SK-N-SH treated with all-trans-retinoic acid at 6 μM for 48 hours (cell line): ENCODE data around the gene NME5.

Experiments used
- ATAC-seq: fragments of 200-7000 bp; cut with Tn5 transposase; 3 replicates; pipeline ENCODE4 v1.9.1; 2020; ENCODE audit warnings: mild to moderate bottlenecking, moderate library complexity
- ARNTL ChIP-seq: fragments of 450-650 bp; formaldehyde crosslinking; IDR thresholded peaks from 2 replicates; pipeline ENCODE4 v1.5.0; 2020; ENCODE audit warnings: low read depth, mild to moderate bottlenecking, moderate library complexity, borderline replicate concordance
- BACH2 ChIP-seq: fragments of 250-450 bp; sonication (Bioruptor Pico); IDR thresholded peaks from 2 replicates; pipeline ENCODE4 v1.9.0; 2021; ENCODE audit warnings: mild to moderate bottlenecking, borderline replicate concordance
- CREB5 ChIP-seq: fragments of 250-450 bp; sonication (Bioruptor Pico); IDR thresholded peaks from 2 replicates; pipeline ENCODE4 v1.5.1; 2020; ENCODE audit warnings: low read depth, mild to moderate bottlenecking, moderate library complexity
- CSDC2 ChIP-seq: fragments of 250-450 bp; sonication (Bioruptor Pico); IDR thresholded peaks from 2 replicates; pipeline ENCODE4 v1.5.0; 2020; ENCODE audit warnings: mild to moderate bottlenecking, moderate library complexity
- CSRNP3 ChIP-seq: fragments of 250-450 bp; sonication (Bioruptor Pico); IDR thresholded peaks from 2 replicates; pipeline ENCODE4 v1.5.1; 2021; ENCODE audit warnings: mild to moderate bottlenecking, moderate library complexity
- ESRRG ChIP-seq: fragments of 250-450 bp; sonication (Bioruptor Pico); IDR thresholded peaks from 2 replicates; pipeline ENCODE4 v1.6.1; 2021; ENCODE audit warnings: mild to moderate bottlenecking
- GLIS3 ChIP-seq: fragments of 250-450 bp; sonication (Bioruptor Pico); IDR thresholded peaks from 2 replicates; pipeline ENCODE4 v1.5.0; 2020; ENCODE audit warnings: mild to moderate bottlenecking, moderate library complexity
- ISL1 ChIP-seq: fragments of 250-450 bp; sonication (Bioruptor Pico); IDR thresholded peaks from 2 replicates; pipeline ENCODE4 v2.1.2; 2022; ENCODE audit warnings: mild to moderate bottlenecking, moderate library complexity
- OSR1 ChIP-seq: fragments of 250-450 bp; sonication (Bioruptor Pico); IDR thresholded peaks from 2 replicates; pipeline ENCODE4 v1.8.0; 2022; ENCODE audit warnings: moderate library complexity, mild to moderate bottlenecking, inconsistent platforms
- PATZ1 ChIP-seq: fragments of 250-450 bp; sonication (Bioruptor Pico); IDR thresholded peaks from 2 replicates; pipeline ENCODE4 v1.8.0; 2020; ENCODE audit warnings: mild to moderate bottlenecking, moderate library complexity, borderline replicate concordance
- POU6F1 ChIP-seq: fragments of 250-450 bp; sonication (Bioruptor Pico); IDR thresholded peaks from 2 replicates; pipeline ENCODE4 v1.8.0; 2021; ENCODE audit warnings: low read depth, mild to moderate bottlenecking, moderate library complexity, borderline replicate concordance
- PPARA ChIP-seq: fragments of 250-450 bp; sonication (Bioruptor Pico); IDR thresholded peaks from 2 replicates; pipeline ENCODE4 v1.5.0; 2020; ENCODE audit warnings: mild to moderate bottlenecking, borderline replicate concordance
- RARB ChIP-seq: fragments of 250-450 bp; sonication (Bioruptor Pico); IDR thresholded peaks from 2 replicates; pipeline ENCODE4 v1.8.0; 2021; ENCODE audit warnings: mild to moderate bottlenecking, moderate library complexity
- SNAI2 ChIP-seq: fragments of 250-450 bp; sonication (Bioruptor Pico); IDR thresholded peaks from 2 replicates; pipeline ENCODE4 v1.5.0; 2020; ENCODE audit warnings: mild to moderate bottlenecking, moderate library complexity
- TCF4 ChIP-seq: fragments of 250-450 bp; sonication (Bioruptor Pico); IDR thresholded peaks from 2 replicates; pipeline ENCODE4 v1.8.0; 2021; ENCODE audit warnings: mild to moderate bottlenecking, moderate library complexity, borderline replicate concordance
- TOX ChIP-seq: fragments of 250-450 bp; sonication (Bioruptor Pico); IDR thresholded peaks from 2 replicates; pipeline ENCODE4 v1.8.0; 2021; ENCODE audit warnings: mild to moderate bottlenecking, moderate library complexity, borderline replicate concordance
- TSHZ2 ChIP-seq: fragments of 250-450 bp; sonication (Bioruptor Pico); IDR thresholded peaks from 2 replicates; pipeline ENCODE4 v1.5.0; 2020; ENCODE audit warnings: mild to moderate bottlenecking, moderate library complexity
- ZC3H10 ChIP-seq: fragments of 250-450 bp; sonication (Bioruptor Pico); IDR thresholded peaks from 2 replicates; pipeline ENCODE4 v1.5.1; 2021; ENCODE audit warnings: mild to moderate bottlenecking, moderate library complexity
- ZFP30 ChIP-seq: fragments of 450-650 bp; formaldehyde crosslinking; IDR thresholded peaks from 2 replicates; pipeline ENCODE4 v1.5.0; 2022; ENCODE audit warnings: mild to moderate bottlenecking, moderate library complexity
- ZNF565 ChIP-seq: fragments of 450-650 bp; formaldehyde crosslinking; conservative IDR thresholded peaks from 2 replicates; pipeline ENCODE4 v1.5.0; 2020; ENCODE audit warnings: low read depth, mild to moderate bottlenecking, moderate library complexity
- ZNF70 ChIP-seq: fragments of 450-650 bp; formaldehyde crosslinking; IDR thresholded peaks from 2 replicates; pipeline ENCODE4 v1.5.0; 2020; ENCODE audit warnings: mild to moderate bottlenecking, moderate library complexity

Gene NME5

GRCh38 chr5:138180183-138180782, 41.1 kb upstream of the NME5 start:
- ATAC-seq = peak; percentile 30
- TF ChIP-seq TSHZ2 (CRISPR knock-in tag) = no peak
- no peak for TF ChIP-seq ZC3H10 (CRISPR knock-in tag)
- no peak for TF ChIP-seq OSR1 (CRISPR knock-in tag)
- no peak for TF ChIP-seq PPARA (CRISPR knock-in tag)
- TF ChIP-seq GLIS3 (CRISPR knock-in tag) = no peak
- TF ChIP-seq ZFP30 (CRISPR knock-in tag) = no peak
- no peak for TF ChIP-seq ESRRG
- no peak for TF ChIP-seq PATZ1 (CRISPR knock-in tag)
- TF ChIP-seq CSRNP3 (CRISPR knock-in tag) = no peak
- TF ChIP-seq ARNTL (CRISPR knock-in tag) = no peak

- TF ChIP-seq POU6F1 (CRISPR knock-in tag) = no peak
- TF ChIP-seq ESRRG = no peak
- no peak for TF ChIP-seq CREB5
- no peak for TF ChIP-seq PPARA (CRISPR knock-in tag)
- no peak for TF ChIP-seq CSRNP3 (CRISPR knock-in tag)
- no peak for TF ChIP-seq ZFP30 (CRISPR knock-in tag)
- TF ChIP-seq ISL1 (CRISPR knock-in tag) = no peak
- TF ChIP-seq TOX = no peak
- no peak for TF ChIP-seq TCF4
- no peak for TF ChIP-seq TSHZ2 (CRISPR knock-in tag)
- no peak for TF ChIP-seq ZNF70 (CRISPR knock-in tag)
- TF ChIP-seq GLIS3 (CRISPR knock-in tag) = no peak
- TF ChIP-seq RARB (CRISPR knock-in tag) = no peak
- no peak for TF ChIP-seq BACH2 (CRISPR knock-in tag)
- no peak for TF ChIP-seq OSR1 (CRISPR knock-in tag)
- TF ChIP-seq SNAI2 (CRISPR knock-in tag) = no peak
- TF ChIP-seq CSDC2 = no peak
- TF ChIP-seq PATZ1 (CRISPR knock-in tag) = no peak
- TF ChIP-seq ZNF565 (CRISPR knock-in tag) = no peak
- ATAC-seq = no peak; the same call in 2 of the 3 replicates
Observed at GRCh38 chr5:138179277-138179857, 40.1 kb upstream of the NME5 start.
